ENCODE measurements around the gene ZBTB12. TPM values are rescaled to one million over a fixed set of nuclear protein-coding genes. Genes with fewer than 3 reads are reported as not detected.

The ZBTB12 gene
- total and polyA plus RNA-seq, 9 of the 15 experiments (the other 6 are each of a cell fraction or from before 2014, with no cell fraction given), result 0.03 to 12.4 (median 5.8) TPM; not detected in 1

- 0 out of 2 replicates have a peak, but pooled peaks have one; percentile 17 for TF ChIP-seq ZFX (CRISPR knock-in tag; IDR thresholded peaks at IDR 0.05)
- no peak for TF ChIP-seq POLR2B (IDR thresholded peaks at IDR 0.05; ENCODE audit: low read depth, partially characterized antibody)
- TF ChIP-seq ZBTB33 (CRISPR knock-in tag; IDR thresholded peaks at IDR 0.05), result no peak
- no peak for TF ChIP-seq STAT5A (IDR thresholded peaks at IDR 0.05; ENCODE audit: borderline replicate concordance, low read length)
- TF ChIP-seq YBX1 (IDR thresholded peaks at IDR 0.05), result no peak
Observed at GRCh38 chr6:31851485-31851832, 50.4 kb downstream of the ZBTB12 start (continued).

GRCh38 chr6:31850765-31851484, 51.0 kb downstream of the ZBTB12 start:
- DNase-seq (ENCODE audit: extremely low read depth in 1 of 4, low spot score in 3 of 4) (peak in 1 of 4 experiments; percentile 13), FAIRE-seq (no peak), ATAC-seq (no peak)
- in situ Hi-C loops (cut with MboI), result no loop called here
- 83% methylated on average over 2 of the region's 2 CpGs for WGBS (ENCODE audit: insufficient coverage, low coverage, missing lambda C conversion rate)
- Histone ChIP-seq H3K9ac (ENCODE audit: insufficient read depth in 1 of 2, low read depth in 2 of 2, low read length in 2 of 2) (no peak overlapping the region), H3K9me1 (ENCODE audit: control insufficient read depth, insufficient read depth, low read length) (no peaks in the 10 kb centered on the region), H3K36me3 (ENCODE audit: control insufficient read depth, insufficient read depth, low read length) (no peaks in the 10 kb centered on the region), H4K20me1 (replicated peaks; ENCODE audit: control insufficient read depth, insufficient read depth, low read length) (no peaks in the 10 kb centered on the region), H3K4me3 (no peak overlapping the region), H3K9me3 (replicated peaks; ENCODE audit: control insufficient read depth, insufficient read depth, low read depth, low read length) (no peaks in the 10 kb centered on the region; the same call in 1 of the 2 replicates), H3K27me3 (ENCODE audit: control insufficient read depth in 2 of 2, insufficient read depth in 2 of 2, low read length in 2 of 2) (no peaks in the 10 kb centered on the region), H3K4me1 (replicated peaks in 1 of 2; ENCODE audit: control insufficient read depth in 2 of 2, insufficient read depth in 2 of 2, low read length in 2 of 2) (peaks cover 0 to 8% of the 10 kb centered on the region in 2 experiments; a peak in 2 of 5 replicates), H2AFZ (ENCODE audit: low read depth, low read length) (peak overlapping the region; percentile 4; the same call in 1 of the 2 replicates), H3K79me2 (ENCODE audit: control insufficient read depth, insufficient read depth, low read length) (no peaks in the 10 kb centered on the region), H3K27ac (ENCODE audit: extremely low read depth, low read depth, low read length) (no peak overlapping the region), H3K4me2 (ENCODE audit: insufficient read depth, low read length) (no peak overlapping the region)
- intact Hi-C loops (cut with micrococcal nuclease), result no loop called here
- BruUV-seq (replicated peaks), result no TSS peak
- ChIA-PET POLR2A (interaction anchor here (0.6 to 15.7 kb wide), 5 partner anchors 9 to 199 kb away, joined by 3 to 229 read pairs (median 4); no protein-coding TSS in a partner anchor), CTCF (ENCODE audit: low intra/inter-chr PET ratio) (interaction anchor here (0.9 kb wide), 1 partner anchor 125 kb away, joined by 3 read pairs; no protein-coding TSS in a partner anchor)
- no peak for TF ChIP-seq ETV6 (IDR thresholded peaks at IDR 0.05; ENCODE audit: borderline replicate concordance in 1 of 2, low read depth in 2 of 2, low read length in 1 of 2)
- no peak for TF ChIP-seq ETV6 (CRISPR knock-in tag; IDR thresholded peaks at IDR 0.05; ENCODE audit: borderline replicate concordance)
- no peak for TF ChIP-seq NFIX (CRISPR knock-in tag; IDR thresholded peaks at IDR 0.05; ENCODE audit: low read depth)
- no peak for TF ChIP-seq PREB (CRISPR knock-in tag; IDR thresholded peaks at IDR 0.05)
- TF ChIP-seq CBX2 (IDR thresholded peaks at IDR 0.05; ENCODE audit: insufficient read depth, low read length, poor library complexity, severe bottlenecking), result no peak
- TF ChIP-seq CCAR2 (IDR thresholded peaks at IDR 0.05; ENCODE audit: low read depth, low read length), result no peak
- no peak for TF ChIP-seq U2AF2 (optimal IDR thresholded peaks at IDR 0.05; ENCODE audit: low read depth, low read length)
- TF ChIP-seq PHB (CRISPR knock-in tag; IDR thresholded peaks at IDR 0.05), result no peak
- no peak for TF ChIP-seq SREBF2 (CRISPR knock-in tag; IDR thresholded peaks at IDR 0.05)
- TF ChIP-seq NCOA2 (IDR thresholded peaks at IDR 0.05; ENCODE audit: partially characterized antibody in 2 of 2), result no peak
- TF ChIP-seq SOX6 (IDR thresholded peaks at IDR 0.05), result no peak
- no peak for TF ChIP-seq NFATC3 (IDR thresholded peaks at IDR 0.05)
- TF ChIP-seq HCFC1 (IDR thresholded peaks at IDR 0.05; ENCODE audit: low read depth, low read length), result no peak
- no peak for TF ChIP-seq ZNF561 (CRISPR knock-in tag; conservative IDR thresholded peaks at IDR 0.05)
